Measurements from ENCODE around the gene AGXT.

AGXT gene

DNA sequence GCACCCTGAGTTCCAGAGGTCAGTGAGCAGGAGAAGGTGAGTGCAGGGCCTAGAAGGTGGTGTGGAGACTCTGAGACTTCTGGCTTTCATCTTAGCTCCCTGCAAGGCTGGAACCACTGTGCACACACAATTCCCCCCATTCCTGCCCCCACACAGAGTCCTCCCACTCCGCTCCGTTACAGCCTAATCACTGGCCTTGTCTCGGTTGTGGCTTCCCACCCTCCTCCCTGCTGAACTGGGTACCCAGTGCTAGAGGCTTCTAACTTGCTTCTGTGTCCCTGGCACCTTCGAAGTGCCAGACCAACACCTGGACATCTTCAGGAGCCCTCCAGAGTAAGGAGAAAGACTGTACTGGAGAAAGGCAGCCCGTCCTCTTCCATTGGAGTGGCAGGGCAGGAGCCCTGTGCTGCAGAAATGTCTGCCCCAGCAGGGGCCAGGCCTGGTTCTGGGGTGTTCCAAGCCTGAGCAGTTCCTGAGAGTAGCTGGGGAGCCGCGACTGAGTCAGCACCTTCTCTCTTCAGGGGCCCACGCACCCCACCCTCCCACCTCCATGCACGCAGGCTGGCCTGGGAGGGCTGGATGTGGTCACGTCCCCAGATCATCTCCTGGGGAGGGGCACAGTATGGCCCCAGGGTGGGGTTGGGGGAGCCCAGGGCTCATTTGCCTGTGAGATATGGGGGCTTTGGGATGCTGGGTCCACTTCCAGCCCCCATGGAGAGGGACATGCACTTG is 60.9 kb downstream of the AGXT start:
- peak in 1 of 2 donors; percentile 5 for DNase-seq
- Mint-ChIP-seq H3K27ac (peak overlapping the region in 1 of 2 donors; percentile 42), H3K9me3 (no peaks in the 10 kb centered on the region), H3K4me3 (no peak overlapping the region), H3K4me1 (no peaks in the 10 kb centered on the region), H3K27me3 (no peaks in the 10 kb centered on the region)
- no peak for ATAC-seq

Measured in stimulated activated naive CD8-positive, alpha-beta T cell treated with anti-CD3 and anti-CD28 coated beads, Interleukin-15, amount 100 ng/mL, for 72 hours (primary cell).